Stimulated activated CD8-positive, alpha-beta memory T cell treated with anti-CD3 and anti-CD28 coated beads, Interleukin-2, amount 100 ng/mL, for 48 hours (primary cell): ENCODE measurements around the gene CAMTA1.

Source experiments
- DNase-seq, 2 donors: peaks; one replicate each; pipeline ENCODE4 v3.0.0-alpha.2; 2020; ENCODE audit warnings: low read depth in 2 of 2

Gene CAMTA1

DNA sequence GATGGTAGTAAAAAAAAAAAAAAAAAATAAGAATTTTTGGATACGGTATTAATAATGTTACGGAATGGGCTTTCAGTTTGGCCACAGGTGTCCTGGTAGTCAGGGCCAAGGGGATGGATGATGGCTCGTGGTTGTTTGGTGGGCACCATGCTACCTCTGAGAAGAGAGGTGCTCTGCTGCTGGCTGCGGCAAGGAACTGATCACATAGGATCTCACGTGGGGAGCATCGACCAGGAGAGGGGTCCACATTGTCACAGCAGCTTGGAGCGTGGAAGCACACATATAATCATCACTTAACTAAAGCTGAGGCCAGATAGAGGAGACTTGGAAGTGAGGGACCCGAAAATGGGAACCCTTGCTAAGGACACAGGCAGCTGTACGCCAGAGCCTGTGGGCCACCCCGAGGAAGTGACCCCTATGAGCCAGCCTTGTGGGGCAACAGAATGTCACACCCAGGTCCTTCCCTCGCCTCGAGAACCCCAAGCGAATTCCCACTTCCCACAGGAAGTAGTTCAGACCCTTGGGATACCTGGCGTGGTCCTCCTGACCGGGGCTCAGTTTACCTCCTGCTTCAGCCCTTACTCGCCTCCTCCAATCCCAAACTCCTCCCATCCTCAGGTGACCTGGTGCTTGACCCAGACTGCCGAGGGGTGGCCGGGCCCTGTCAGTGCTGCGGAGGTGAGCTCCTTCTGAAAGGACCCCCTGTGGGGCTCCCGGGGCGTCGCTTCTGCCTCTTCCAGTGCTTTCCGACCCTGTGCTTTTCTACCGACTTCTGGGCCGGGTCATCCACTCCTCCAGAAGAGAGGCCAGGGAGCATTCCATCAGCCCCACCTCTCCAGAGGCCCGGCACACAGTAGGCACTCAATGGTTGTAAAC, 222.0 kb downstream of the CAMTA1 start:
- DNase-seq, result no peak

DNA sequence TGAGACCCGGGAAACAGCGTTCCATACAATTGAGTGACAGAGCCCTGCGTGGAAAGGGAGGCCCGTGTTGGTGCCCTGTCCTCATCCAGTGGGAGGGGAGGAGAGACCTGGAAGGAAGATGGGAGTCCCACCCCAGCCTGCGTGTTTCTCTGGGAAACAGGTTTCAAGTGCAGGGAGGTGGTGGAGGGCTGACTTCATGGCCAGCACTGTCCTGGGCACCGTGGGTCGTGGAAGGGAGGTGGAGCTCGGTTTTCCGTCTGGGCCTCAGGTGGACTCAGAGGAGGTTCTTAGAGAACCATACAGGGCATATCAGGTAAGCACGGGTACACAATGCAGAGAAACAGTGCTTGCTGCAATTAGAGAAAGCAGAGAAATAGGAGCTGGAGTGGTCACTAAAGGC, 222.6 kb downstream of the CAMTA1 start:
- DNase-seq, result no peak

DNA sequence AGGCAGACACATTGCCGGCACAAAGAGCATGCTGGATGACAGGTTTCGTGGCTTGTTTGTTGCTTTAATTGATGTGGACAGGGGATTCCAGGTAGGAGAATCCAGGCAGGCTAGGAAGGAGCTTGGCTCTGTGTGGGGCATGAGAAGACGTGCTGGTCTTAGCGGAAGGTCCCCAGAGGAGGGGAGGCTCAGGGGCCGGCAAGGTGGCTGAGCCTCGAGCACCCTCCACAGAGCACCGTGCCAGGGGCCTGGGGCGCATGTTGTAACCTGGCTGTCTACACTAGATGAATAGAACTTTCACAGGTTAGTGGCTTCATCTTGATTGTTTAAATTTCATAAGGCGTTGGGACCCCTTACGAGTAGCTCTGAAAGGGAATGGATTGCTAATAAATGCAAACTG, 223.1 kb downstream of the CAMTA1 start:
- DNase-seq, result no peak

DNA sequence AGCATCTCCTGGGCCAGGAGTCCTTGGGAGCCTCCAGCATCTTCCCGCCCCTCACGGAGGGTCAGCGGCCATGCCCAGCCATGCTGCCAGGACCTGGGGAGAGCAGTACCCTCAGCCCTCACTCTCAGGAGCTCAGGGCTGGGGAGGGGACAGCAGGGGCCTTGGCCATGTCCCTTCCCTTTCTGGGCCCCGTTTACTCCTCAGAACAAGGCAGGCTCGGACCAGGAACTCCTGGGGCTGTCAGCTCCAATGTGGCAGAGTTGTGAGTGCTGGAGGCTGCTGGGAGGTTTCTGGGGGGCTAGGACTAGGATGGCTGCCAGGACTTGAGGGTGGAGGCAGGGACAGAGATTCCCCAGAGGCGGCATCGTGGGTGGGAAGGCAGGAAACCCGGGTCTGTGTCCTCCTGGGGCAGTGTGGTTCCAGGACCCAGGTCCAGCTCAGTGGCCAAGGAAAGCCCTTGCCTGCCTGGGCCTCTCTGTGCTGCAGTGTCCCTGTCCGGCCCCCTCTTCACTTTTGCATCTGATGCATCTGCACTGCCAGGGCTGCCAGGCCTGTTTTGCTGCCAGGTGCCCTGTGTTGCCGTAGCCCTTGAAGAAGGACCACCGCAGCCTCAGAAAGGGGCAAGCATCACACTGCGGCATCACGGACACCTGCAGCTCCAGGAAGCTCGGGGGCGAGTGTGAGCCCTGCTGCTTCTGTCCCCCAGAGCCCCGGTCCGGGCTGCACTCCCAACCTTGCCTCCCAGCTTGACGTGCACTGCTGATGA, 223.9 kb downstream of the CAMTA1 start:
- DNase-seq, result no peak

DNA sequence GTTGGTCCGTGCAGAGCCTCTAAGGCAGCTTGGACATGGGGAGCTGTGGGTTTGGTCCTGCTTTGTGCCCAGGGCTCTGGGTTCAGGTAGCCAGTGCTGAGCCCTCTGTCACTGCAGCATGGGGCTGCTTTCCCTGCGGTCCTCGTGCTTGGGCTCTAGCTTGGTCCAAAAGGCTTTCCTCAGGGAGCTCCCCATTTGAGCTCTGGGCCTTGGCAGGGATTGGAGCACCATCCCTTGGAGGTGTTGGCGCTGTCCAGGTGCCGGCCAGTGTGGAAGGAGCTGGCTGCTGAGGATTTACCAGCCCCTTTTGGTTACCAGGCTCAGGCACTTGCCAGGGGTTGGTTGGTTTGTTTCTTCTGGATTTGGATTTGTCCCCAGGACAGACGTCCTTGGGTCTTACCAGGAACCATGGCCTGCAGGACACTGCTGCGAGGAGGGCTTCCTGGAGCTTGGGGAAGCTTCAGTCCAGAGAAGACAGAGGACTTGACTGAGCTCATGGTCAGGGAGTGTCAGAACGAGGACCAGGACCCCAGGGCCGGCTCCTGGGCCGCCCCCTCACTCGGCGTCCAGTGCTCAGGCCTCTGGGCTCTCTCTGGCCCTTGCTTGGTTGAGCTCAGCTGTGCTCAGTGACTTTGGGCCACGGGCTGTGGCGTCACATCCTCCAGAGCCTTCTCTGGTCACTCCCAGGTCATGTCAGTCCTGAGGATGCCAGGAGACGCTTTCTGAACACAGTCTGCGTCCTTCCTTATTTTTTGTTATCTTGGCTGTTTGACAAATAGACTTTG, 224.7 kb downstream of the CAMTA1 start:
- no peak for DNase-seq

DNA sequence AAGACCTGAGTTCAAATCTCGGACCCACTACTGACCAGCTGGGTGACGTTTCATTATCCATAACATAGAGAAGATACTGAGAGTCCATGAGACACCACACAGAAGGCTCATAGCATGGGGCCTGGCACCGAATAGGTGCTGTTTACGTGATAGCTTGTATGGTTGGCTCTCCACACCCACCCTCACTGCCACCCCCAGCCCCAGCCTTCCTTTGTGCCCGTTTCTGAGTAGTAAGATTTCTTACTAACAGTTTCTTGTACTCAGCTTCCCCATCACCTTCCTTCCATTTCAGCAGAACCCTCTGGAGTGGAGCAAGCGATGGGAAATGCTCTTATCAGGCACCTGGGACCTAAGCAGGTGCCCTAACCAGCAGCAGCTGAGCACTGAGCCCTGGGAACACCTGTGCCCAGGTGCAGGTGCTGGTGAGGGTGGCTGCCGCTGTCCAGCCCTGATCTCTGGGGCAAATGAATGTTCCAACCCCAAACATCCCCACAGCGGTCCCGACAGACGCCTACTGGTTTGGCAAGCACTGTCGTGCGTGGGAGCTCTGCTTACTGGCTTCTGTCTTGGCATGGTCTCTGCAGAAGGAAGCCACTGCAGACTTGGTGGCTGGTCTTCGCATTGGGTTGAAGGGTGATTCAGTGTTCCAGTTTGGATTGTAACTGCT, 225.4 kb downstream of the CAMTA1 start:
- no peak for DNase-seq

DNA sequence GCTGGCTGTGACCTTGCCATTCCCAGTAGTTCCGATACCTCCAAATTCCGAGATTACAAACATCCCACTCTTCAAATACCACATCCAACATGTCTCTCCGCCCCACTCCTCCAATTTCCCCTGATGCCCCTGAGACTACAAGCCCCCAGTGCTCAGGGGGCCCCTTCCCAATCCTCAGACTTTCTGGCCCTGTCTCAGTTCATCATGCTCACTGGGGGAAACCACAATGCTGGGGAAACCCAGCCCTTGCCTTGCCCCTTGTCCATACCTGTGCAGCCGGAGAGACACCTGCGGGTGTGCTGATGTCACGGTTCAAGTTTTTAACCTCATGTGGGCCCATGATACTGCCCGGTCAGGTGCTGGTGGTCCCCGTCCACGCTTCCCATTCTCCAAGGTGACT, 226.6 kb downstream of the CAMTA1 start:
- no peak for DNase-seq

DNA sequence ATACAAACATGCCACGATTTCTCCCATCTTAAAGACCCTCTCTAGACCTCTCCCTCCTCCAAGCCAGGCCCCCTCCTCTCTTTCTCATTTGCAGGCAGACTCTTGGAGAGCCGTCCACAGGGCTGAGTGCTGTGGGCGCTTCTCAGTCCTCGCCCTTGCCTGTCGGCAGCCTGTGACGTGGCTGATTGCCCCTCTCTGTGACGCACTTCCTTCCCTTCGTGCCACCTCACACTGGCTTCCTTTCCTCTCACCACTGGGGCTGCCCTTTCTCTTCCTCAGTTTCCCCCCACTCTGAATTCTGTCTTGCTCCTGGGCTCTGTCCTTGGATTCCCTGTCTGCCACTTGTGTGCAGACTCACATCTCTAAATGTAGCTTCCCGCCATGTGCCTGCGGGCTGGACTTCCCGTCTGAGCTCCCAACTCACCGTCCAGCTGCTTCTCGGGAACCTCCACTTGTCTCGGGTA, 227.2 kb downstream of the CAMTA1 start:
- no peak for DNase-seq

DNA sequence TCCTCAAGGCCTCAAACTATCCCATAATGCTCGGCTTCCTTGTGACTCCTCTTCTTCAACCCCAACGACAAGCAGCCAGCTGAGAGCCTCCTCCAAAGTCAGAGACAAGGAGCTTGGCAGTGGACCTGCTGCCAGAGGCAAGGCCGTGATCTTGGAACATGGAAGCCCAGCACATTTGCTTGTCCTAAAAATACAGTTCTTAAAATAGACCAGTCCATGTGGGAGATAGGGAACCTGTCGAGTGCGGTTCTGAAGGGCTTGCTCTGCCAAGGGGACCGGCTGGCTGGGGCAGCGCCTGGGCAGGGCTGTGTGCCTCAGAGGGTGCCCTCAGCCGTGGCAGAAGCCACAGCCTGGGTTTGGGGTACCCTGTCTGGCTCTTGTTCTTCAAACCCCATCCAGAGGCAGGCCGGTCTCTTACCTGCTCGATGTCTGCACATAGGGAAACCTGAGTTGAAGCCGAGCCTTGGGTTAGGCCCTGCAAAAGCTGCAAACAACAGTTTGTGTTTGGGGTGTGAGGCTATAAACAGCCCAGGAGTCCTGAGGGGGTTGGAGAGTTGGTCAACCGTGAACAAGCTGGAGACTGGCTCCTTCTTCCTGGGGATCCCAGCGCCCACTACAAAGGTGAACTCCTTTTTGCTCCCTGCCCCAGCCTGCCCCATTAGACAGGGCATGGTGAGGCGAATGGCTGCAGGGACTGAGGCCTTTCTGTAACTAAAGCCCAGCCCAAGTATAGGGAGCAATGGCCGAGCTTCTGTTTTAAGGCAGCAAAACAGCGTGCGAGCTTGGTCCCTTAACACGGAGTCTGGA, 228.8 kb downstream of the CAMTA1 start:
- DNase-seq, result no peak

DNA sequence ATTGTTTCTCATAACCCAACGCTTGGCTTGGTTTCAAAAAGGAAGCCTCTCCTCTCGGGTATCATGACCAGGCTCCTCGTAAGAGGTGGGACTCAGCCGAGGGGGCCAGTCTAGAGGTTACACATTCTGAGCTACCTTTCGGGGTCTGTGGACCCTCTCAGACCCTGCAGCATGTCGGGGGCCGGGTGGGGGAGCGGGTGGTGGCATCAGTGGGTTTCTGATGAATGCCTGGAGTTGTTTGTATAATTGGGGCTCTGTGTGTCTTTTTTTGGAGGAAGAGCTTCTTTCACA, 229.3 kb downstream of the CAMTA1 start:
- no peak for DNase-seq

DNA sequence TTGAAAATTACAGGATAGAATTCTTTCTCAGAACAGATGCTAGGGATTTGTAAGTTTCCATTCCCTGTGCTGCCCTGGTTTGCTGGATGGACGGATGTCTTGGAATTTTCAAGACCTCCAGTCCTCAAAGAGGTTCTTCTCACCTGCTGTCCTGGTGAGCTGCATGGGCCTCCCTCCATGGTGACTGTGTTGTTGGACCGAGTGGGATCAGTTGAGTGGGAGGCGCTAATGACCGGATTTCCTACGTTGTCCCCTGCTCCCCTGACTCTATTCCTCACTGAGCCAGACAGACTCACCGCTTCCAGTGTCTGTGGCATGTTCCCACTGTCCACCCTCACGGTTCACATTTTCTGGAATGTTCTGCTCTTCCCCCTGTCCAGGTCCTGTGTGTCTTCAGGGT, 229.8 kb downstream of the CAMTA1 start:
- no peak for DNase-seq

DNA sequence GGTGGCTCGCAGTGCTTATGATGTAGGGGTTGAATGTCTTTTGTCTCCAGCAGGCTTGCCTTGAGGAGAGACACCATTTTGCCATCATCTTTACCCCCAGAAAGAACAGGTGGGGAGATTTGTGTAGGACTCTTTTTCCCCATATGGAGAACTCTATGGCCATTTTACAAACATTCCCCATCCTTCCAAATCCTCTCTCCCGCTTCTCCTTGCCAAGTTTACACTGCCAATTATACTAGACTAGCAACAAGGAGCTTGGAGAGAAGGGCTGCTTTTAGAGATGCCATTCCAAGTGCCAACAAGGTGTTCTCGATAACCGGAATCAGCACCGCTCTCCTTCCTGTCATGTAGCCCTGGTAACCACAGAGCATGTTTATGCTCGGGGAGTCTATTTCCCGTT, 233.1 kb downstream of the CAMTA1 start:
- DNase-seq, result no peak

DNA sequence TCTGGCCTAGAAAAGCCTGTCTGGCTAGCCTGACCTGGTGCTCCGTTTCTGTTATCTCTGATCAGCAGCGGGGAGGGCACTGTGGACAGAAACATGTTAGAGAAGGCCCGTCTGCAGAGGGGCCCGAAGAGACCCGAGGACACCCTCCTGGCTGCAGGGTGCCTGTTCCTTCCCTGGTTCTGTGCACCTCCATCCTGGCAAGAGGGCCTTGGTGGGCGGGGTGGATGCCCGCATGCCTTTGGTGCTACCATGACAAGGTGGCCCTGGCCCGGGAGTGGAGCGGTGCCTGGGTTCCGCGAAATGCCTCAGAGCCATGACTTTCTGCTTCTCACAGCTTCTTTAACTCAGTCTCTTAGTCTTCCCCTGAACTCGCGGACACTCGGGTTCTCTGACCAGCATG, 233.6 kb downstream of the CAMTA1 start:
- no peak for DNase-seq

DNA sequence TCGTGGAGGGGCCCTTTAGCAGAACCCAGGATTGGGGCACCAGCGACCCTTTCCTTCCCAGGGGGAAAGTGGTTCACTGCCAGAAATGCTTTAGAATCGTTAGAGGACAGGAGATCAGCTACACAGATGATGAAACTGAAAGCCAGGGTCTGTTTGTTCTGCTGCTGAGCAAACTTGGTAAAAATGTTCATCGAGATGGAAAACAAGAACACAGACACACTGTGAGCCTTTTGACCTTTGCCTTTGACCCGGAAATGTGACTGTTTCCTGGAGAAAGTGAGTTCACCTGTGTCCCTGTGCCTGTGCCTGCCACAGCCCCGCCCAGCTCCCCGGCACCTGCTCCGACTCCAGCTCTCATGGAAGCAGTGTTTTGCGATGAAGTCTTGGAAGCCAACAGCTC, 234.3 kb downstream of the CAMTA1 start:
- no peak for DNase-seq

DNA sequence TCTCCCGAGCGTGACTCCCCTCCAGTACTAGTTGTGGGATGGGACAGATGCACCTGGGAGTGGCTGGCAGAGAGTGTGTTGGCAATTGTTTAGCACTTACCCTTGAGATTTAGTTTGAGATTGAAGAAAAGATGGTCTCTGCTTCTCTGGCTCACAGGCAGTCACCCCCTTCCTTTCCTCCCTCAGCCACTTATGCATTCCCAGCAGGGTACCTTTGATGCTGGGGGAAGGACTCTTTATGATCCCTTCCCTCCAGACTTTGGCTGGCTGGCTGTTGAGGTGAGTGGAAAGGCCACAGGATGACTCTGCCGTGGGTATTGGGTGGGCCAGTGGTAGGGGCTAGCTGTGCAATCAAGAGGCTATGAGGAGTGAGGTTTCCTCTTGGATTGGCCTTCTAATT, 236.8 kb downstream of the CAMTA1 start:
- no peak for DNase-seq

DNA sequence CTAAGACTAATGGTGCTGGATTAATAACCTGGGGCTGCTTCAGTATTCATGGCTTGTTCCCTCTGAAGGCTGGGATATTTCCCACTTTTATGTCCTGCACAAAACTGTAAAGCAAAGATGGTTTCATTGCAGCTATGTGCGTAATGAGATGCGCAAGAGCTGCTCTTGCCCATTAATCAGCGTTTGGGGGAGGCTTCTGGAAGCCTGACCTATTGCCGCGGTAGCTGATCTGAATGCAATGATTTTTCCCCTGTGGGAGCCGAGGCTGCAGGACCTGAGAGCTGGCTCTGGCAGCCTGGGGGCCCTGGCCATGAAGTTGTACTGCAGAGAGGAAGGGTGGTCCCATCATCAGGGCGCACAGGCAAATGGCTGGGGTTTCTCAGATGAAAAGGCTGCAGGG, 239.8 kb downstream of the CAMTA1 start:
- no peak for DNase-seq

DNA sequence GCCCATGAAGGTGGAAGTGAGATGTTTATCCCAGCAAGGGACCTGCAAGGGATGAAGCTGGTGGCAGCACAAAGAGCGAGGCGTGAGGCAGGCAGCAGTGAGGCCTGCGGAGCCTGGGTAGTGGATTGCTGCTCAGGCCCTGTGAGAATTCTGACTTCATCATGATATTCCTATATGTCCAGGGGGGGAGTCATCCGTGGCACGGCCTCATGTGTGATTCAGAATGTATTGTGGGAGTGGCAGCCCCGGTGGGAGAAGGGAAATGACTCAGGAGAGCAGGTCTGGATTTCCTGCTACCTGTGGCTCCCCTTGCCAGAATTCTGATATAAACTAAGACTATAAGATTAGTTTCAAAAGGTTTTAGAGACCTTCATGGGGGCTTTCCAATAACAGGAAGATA, 240.9 kb downstream of the CAMTA1 start:
- DNase-seq, result no peak

DNA sequence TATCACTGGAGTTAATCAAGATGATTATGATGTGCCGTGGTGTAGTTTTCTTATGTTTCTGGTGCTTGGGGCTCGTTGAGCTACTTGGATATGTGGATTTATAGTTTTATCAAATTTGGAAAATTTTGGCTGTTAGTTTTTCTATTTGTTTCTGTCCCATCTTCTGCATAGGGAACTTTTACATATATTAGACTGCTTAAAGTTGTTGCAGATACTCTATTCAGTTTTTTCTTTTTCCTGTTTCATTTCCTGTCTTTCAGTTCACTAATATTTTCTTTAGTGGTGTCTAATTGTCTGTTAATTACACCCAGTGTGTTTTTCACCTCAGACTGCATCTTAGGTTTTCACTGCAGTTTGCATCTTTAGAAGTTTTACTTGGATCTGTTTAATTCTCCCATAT, 247.7 kb downstream of the CAMTA1 start:
- no peak for DNase-seq

DNA sequence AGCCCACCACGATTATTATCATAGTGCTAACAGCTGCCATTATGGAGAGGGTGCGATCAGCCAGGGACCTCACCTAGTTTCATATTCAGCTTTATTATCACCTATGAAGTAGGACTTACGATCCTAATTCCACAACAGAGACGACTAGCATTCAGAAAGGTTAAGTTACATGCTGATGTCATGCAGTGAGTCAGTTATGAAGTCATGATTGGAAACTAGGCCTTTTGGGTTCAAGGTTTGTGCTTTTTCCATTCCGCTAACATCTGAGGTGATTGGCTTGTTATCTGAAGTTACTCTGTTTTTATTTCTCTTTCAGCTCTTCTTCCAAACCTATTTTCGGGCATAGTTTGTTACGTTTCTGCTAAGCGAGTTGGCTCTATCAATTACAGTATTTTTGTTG, 251.1 kb downstream of the CAMTA1 start:
- no peak for DNase-seq

DNA sequence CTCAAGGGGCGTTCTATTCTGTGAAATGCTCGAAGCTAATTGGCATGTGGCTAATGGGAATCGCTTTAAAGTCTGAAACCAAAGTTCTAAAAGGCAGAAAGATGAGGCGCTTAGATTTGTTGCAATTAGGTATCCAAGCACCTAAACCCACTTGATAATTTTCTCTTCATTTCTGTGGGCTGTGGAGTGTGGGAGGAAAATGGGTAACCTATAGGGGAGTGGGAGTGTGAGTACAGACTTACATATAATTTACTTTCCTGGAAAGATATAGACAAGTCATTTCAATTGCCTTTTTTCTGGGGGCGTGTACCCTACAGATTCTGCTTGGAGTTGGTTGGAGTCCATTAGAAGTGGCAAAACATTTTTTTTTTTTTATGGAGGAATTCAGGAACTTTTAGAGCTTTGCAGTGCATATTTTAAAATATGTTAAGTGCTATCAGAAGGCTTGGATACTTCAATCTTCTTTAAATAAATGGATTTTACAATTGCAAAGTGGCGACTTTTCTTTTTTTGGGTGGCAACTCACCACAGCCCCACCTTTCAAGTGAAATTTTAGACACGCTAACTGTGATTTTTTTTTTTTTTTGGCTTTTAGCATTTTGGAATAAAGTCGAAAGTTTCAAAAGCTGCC, 254.5 kb downstream of the CAMTA1 start:
- no peak for DNase-seq
